ENCODE results near the gene OSMR. TPM values are rescaled to one million over a fixed set of nuclear protein-coding genes. Genes with fewer than 3 reads are reported as not detected.

Gene OSMR
- total and polyA plus RNA-seq, 2 donors (not counting 3 experiments of a cell fraction or from before 2014, with no cell fraction given): 6.1 to 19.7 TPM

DNA sequence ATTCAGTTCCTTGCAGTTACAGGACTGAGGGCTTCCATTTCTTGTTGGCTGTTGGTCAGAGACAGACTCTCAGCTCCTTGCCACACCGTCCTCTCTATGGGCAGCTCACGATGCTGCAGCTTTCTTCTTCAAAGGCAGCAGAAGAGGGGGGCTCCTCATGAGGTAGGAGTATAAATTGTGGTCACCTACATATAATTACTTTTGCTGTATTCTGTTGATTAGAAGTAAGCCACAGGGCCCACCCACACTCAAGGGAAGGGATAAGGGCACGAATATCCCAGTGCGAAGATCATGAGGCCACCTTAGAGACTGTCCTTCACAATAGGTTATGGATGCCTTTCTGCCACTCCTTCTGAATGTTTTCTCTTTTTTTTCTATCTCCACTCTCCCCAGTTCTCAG is 43.7 kb upstream of the OSMR start:
- H3K27ac ChIP-seq (ENCODE audit: insufficient read depth, low read depth, low read length): no peak overlapping the region
- BruUV-seq (replicated peaks): no TSS peak
- peaks cover 11% of the 10 kb centered on the region for H3K4me1 ChIP-seq (ENCODE audit: control insufficient read depth, extremely low read depth, insufficient read depth, low read length)
- DNase-seq (ENCODE audit: low read depth, low spot score) (no peak), FAIRE-seq (no peak)
- dilution Hi-C loops (cut with MboI; ENCODE audit: extremely low pct_ligation_motif_present, low sequenced_read_pairs) (loop anchor here (25.0 kb wide), 1 partner anchor 365 kb away; no protein-coding TSS in a partner anchor), intact Hi-C loops (cut with micrococcal nuclease) (no loop called here)
- H2AFZ ChIP-seq (ENCODE audit: low read depth, low read length): no peak overlapping the region
- no peaks in the 10 kb centered on the region for H4K20me1 ChIP-seq (replicated peaks; ENCODE audit: control insufficient read depth, extremely low read depth, insufficient read depth, low read length)
- no peak for TF ChIP-seq FOS (IDR thresholded peaks at IDR 0.05; ENCODE audit: borderline replicate concordance, insufficient read depth, low read length)
- no peak for TF ChIP-seq JUN (IDR thresholded peaks at IDR 0.05; ENCODE audit: borderline replicate concordance, insufficient read depth, insufficient read length, low read depth)
- TF ChIP-seq, protein P1, sequence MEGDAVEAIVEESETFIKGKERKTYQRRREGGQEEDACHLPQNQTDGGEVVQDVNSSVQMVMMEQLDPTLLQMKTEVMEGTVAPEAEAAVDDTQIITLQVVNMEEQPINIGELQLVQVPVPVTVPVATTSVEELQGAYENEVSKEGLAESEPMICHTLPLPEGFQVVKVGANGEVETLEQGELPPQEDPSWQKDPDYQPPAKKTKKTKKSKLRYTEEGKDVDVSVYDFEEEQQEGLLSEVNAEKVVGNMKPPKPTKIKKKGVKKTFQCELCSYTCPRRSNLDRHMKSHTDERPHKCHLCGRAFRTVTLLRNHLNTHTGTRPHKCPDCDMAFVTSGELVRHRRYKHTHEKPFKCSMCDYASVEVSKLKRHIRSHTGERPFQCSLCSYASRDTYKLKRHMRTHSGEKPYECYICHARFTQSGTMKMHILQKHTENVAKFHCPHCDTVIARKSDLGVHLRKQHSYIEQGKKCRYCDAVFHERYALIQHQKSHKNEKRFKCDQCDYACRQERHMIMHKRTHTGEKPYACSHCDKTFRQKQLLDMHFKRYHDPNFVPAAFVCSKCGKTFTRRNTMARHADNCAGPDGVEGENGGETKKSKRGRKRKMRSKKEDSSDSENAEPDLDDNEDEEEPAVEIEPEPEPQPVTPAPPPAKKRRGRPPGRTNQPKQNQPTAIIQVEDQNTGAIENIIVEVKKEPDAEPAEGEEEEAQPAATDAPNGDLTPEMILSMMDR (IDR thresholded peaks at IDR 0.05; ENCODE audit: extremely low read depth in 1 of 2, insufficient read depth in 1 of 2, low read depth in 1 of 2, low read length in 2 of 2): no peak
- TF ChIP-seq, protein P2, sequence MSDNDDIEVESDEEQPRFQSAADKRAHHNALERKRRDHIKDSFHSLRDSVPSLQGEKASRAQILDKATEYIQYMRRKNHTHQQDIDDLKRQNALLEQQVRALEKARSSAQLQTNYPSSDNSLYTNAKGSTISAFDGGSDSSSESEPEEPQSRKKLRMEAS (IDR thresholded peaks at IDR 0.05; ENCODE audit: insufficient read depth, insufficient read length): no peak
- TF ChIP-seq EZH2 (IDR thresholded peaks at IDR 0.05; ENCODE audit: borderline replicate concordance, low read depth, low read length, severe bottlenecking): no peak
- TF ChIP-seq GATA2 (IDR thresholded peaks at IDR 0.05; ENCODE audit: insufficient read depth, insufficient read length, low read depth, low read length): no peak
- TF ChIP-seq POLR2A (IDR thresholded peaks at IDR 0.05; ENCODE audit: low read depth, low read length): no peak
- H3K4me3 ChIP-seq (replicated peaks in 1 of 3; ENCODE audit: insufficient read depth in 1 of 3, low read depth in 1 of 3, low read length in 3 of 3): no peak overlapping the region
- H3K9ac ChIP-seq (replicated peaks; ENCODE audit: extremely low read depth, insufficient read depth, low read length): no peak overlapping the region
- no peak overlapping the region for H3K4me2 ChIP-seq (ENCODE audit: insufficient read depth, low read length)
- no peaks in the 10 kb centered on the region for H3K79me2 ChIP-seq (ENCODE audit: control insufficient read depth, insufficient read depth, low read length)
- no peaks in the 10 kb centered on the region for H3K9me1 ChIP-seq (replicated peaks; ENCODE audit: control insufficient read depth, extremely low read depth, insufficient read depth, low read length)
- no peaks in the 10 kb centered on the region for H3K27me3 ChIP-seq (ENCODE audit: control insufficient read depth in 2 of 2, insufficient read depth in 2 of 2, low read length in 2 of 2)
- ChIA-PET CTCF (interaction anchor here (4.4 kb wide), 1 partner anchor 8 kb away, joined by 19 read pairs; no protein-coding TSS in a partner anchor), POLR2A (no interaction called here)
- H3K36me3 ChIP-seq (ENCODE audit: control insufficient read depth in 2 of 2, extremely low read depth in 1 of 2, insufficient read depth in 2 of 2, low read length in 2 of 2): no peaks in the 10 kb centered on the region
- H3K9me3 ChIP-seq (replicated peaks; ENCODE audit: control insufficient read depth, insufficient read depth, low read length): no peaks in the 10 kb centered on the region
